Activated CD4-positive, alpha-beta T cell treated with anti-CD3 and anti-CD28 coated beads, Interleukin-2, amount 10 ng/mL, durations not matched to agents 24 days and 14 days (primary cell): ENCODE data around the gene AKR1C1. TPM values are rescaled to one million over a fixed set of nuclear protein-coding genes. Genes with fewer than 3 reads are reported as not detected.
"Not testable (repeated sequence)": the region's sequence is repeated elsewhere in the genome, so short reads cannot be mapped to it uniquely, and the experiment has no call there.

Experiments used
- DNase-seq: peaks from one replicate; pipeline ENCODE4 v3.0.0; 2022
- H3K27ac Mint-ChIP-seq: one replicate; pipeline ENCODE4 v1.8.0; 2022; ENCODE audit warnings: mild to moderate bottlenecking, mixed read lengths
- H3K27me3 Mint-ChIP-seq: one replicate; pipeline ENCODE4 v1.8.0; 2022; ENCODE audit warnings: mixed read lengths
- H3K36me3 Mint-ChIP-seq: one replicate; pipeline ENCODE4 v1.8.0; 2022; ENCODE audit warnings: low read depth, mild to moderate bottlenecking, mixed read lengths
- H3K4me1 Mint-ChIP-seq: one replicate; pipeline ENCODE4 v1.8.0; 2021; ENCODE audit warnings: mixed read lengths
- H3K4me3 Mint-ChIP-seq: one replicate; pipeline ENCODE4 v1.8.0; 2022; ENCODE audit warnings: mild to moderate bottlenecking, moderate library complexity, mixed read lengths
- H3K9me3 Mint-ChIP-seq: one replicate; pipeline ENCODE4 v1.8.0; 2021; ENCODE audit warnings: mixed read lengths
- intact Hi-C: fragments of 100-400 bp; cut with micrococcal nuclease; formaldehyde crosslinking; loops from one replicate; pipeline ENCODE4 v1.15.1; 2023
- total RNA-seq: library from RNA; stranded (reverse); gene quantifications from 2 replicates; pipeline ENCODE4 v1.2.3, GENCODE V29; 2022

AKR1C1 gene
- total RNA-seq, 1 donor from 2014 or later, result 1.0 TPM

- H3K36me3 Mint-ChIP-seq, H3K27me3 Mint-ChIP-seq, DNase-seq, H3K9me3 Mint-ChIP-seq, H3K27ac Mint-ChIP-seq, H3K4me3 Mint-ChIP-seq, intact Hi-C loops, H3K4me1 Mint-ChIP-seq: not testable (repeated sequence)
Observed at GRCh38 chr10:5025461-5025881, 62.3 kb downstream of the AKR1C1 start.

GRCh38 chr10:5030989-5031388 lies 67.8 kb downstream of the AKR1C1 start:
- no peaks in the 10 kb centered on the region for H3K27me3 Mint-ChIP-seq
- no peaks in the 10 kb centered on the region for H3K36me3 Mint-ChIP-seq
- no peak overlapping the region for H3K4me3 Mint-ChIP-seq
- no peak for DNase-seq
- H3K4me1 Mint-ChIP-seq, result no peaks in the 10 kb centered on the region
- H3K9me3 Mint-ChIP-seq, result peaks cover 12% of the 10 kb centered on the region
- intact Hi-C loops, result no loop called here
- no peak overlapping the region for H3K27ac Mint-ChIP-seq

GRCh38 chr10:5031588-5031987 lies 68.4 kb downstream of the AKR1C1 start:
- intact Hi-C loops, H3K36me3 Mint-ChIP-seq, H3K27me3 Mint-ChIP-seq, DNase-seq, H3K4me3 Mint-ChIP-seq, H3K4me1 Mint-ChIP-seq, H3K27ac Mint-ChIP-seq: not testable (repeated sequence)
- peaks cover 12% of the 10 kb centered on the region for H3K9me3 Mint-ChIP-seq

GRCh38 chr10:5032444-5032843 lies 69.2 kb downstream of the AKR1C1 start:
- H3K4me1 Mint-ChIP-seq, DNase-seq, H3K27ac Mint-ChIP-seq, H3K4me3 Mint-ChIP-seq, intact Hi-C loops, H3K27me3 Mint-ChIP-seq, H3K36me3 Mint-ChIP-seq: not testable (repeated sequence)
- H3K9me3 Mint-ChIP-seq, result peaks cover 12% of the 10 kb centered on the region

Other genes with a start within 250 kb of the AKR1C1 start
- 6.6 and 7.9 TPM in 2 replicates for gene AKR1E2, start 137.2 kb upstream of the AKR1C1 start, total RNA-seq
- gene AKR1C2, start 40.4 kb downstream of the AKR1C1 start, total RNA-seq, result not detected in 2 replicates
- gene AKR1C3, start 131.0 kb downstream of the AKR1C1 start, total RNA-seq, result not detected in 2 replicates
- not detected in 2 replicates for gene AKR1C8, start 221.7 kb downstream of the AKR1C1 start, total RNA-seq
- gene AKR1C4, start 233.4 kb downstream of the AKR1C1 start, total RNA-seq, result not detected in 2 replicates